ENCODE results near the gene SATL1.

SATL1 gene

DNA sequence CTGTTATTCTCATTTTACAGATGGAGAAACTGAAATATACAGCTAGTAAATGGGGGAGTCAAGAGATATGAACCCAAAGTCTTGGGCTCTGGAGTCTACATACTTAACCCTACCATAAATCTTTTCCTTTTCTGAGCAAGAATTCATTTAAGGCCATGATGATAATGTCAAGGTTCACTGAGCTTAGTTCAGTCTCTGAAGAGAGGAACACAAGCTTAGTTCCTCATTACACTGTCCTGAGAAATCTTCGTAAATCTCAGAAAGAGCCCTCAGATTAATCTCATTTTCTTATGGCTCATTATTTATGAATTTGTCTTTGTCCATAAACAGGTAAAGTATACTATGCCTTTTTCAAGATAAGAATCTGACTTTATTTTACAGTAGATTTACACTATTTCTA is 104.2 kb downstream of the SATL1 start:
- TF ChIP-seq, protein P1, sequence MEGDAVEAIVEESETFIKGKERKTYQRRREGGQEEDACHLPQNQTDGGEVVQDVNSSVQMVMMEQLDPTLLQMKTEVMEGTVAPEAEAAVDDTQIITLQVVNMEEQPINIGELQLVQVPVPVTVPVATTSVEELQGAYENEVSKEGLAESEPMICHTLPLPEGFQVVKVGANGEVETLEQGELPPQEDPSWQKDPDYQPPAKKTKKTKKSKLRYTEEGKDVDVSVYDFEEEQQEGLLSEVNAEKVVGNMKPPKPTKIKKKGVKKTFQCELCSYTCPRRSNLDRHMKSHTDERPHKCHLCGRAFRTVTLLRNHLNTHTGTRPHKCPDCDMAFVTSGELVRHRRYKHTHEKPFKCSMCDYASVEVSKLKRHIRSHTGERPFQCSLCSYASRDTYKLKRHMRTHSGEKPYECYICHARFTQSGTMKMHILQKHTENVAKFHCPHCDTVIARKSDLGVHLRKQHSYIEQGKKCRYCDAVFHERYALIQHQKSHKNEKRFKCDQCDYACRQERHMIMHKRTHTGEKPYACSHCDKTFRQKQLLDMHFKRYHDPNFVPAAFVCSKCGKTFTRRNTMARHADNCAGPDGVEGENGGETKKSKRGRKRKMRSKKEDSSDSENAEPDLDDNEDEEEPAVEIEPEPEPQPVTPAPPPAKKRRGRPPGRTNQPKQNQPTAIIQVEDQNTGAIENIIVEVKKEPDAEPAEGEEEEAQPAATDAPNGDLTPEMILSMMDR (IDR thresholded peaks at IDR 0.05; ENCODE audit: insufficient read depth, missing control alignments) = no peak
- FAIRE-seq = no peak
- DNase-seq (ENCODE audit: insufficient read length, low spot score) = no peak

DNA sequence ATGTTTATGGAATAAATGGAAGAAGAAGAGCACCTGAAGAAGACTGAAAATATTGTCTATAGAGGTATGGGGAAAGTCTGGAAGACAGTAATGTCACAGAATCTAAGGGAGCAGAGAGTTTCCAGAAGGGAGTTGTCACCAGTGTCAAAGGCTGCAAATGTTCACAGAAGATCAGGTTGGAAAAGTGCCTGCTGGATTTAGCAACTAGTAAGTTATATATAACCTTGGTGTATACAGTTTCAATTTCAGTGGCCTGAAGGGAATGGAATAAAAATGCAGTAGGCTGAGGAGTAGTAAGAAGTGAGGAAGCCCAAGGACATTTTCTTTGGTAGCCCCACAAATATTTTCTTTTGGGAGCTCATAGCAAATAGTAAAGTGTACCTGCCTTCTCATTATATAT is 107.2 kb downstream of the SATL1 start:
- TF ChIP-seq, protein P1 (IDR thresholded peaks at IDR 0.05; ENCODE audit: insufficient read depth, missing control alignments) = no peak
- DNase-seq (ENCODE audit: insufficient read length, low spot score) (no peak), FAIRE-seq (no peak)

DNA sequence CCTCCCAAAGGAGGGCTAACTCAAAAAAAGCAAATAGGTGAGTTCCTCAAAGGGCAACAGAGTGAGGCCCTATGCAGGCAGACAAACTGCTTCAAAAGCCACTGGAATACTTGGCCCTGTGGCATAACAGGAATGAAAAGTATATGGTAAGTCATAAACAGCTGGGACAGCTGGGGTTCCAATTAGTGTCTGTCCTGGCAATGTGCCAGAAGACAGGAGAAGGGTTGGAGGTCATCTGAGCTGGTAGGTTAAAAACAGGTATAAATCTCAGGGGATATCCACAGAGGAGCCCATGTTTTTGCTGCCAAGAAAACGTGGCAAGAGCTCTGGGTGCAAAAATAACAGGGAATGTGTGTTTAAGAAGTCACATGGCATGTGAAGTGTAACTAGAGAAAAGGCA is 128.3 kb downstream of the SATL1 start:
- TF ChIP-seq, protein P1 (IDR thresholded peaks at IDR 0.05; ENCODE audit: insufficient read depth, missing control alignments) = no peak
- FAIRE-seq (no peak), DNase-seq (ENCODE audit: insufficient read length, low spot score) (no peak)

DNA sequence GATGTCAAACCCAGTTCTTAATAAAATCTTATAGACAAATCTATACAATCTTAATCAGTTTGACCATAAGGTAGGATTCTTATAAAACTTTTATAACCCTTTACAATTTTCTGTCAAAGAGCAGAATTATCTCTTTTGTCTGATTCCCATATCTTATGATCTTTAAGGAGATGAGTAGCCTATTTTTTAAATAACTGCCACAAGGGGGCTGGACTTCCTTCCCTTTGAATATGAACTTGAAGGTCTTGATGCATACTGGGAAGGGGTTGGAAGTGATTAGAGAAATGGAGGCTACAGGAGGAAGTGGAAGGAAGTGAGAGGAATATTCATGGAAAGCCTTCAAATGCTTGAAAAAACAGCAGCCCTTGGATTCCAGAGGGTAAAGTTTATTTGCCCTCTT is 128.8 kb downstream of the SATL1 start:
- DNase-seq (ENCODE audit: insufficient read length, low spot score) (no peak), FAIRE-seq (no peak)
- TF ChIP-seq, protein P1 (IDR thresholded peaks at IDR 0.05; ENCODE audit: insufficient read depth, missing control alignments) = no peak

DNA sequence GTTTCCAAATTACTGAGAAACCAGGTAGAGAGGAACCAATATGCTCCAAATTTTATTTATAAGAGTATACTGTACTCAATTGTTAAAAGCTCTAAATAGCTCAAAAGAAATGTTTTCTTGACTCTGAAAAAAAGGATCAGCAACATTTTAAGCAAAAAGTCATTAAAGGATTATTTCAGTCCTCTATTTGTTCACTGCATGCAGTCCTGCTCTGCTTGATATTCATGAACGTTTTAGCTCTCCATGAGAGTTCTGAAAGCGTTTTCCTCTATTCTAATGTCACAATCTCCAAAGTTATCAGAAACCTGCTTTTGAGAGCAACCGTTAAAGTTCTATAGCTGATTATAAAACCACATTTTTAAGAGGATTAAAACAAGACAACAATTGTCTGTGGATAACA is 129.4 kb downstream of the SATL1 start:
- FAIRE-seq (peak; percentile 11), DNase-seq (ENCODE audit: insufficient read length, low spot score) (no peak)
- TF ChIP-seq, protein P1 (IDR thresholded peaks at IDR 0.05; ENCODE audit: insufficient read depth, missing control alignments) = no peak

DNA sequence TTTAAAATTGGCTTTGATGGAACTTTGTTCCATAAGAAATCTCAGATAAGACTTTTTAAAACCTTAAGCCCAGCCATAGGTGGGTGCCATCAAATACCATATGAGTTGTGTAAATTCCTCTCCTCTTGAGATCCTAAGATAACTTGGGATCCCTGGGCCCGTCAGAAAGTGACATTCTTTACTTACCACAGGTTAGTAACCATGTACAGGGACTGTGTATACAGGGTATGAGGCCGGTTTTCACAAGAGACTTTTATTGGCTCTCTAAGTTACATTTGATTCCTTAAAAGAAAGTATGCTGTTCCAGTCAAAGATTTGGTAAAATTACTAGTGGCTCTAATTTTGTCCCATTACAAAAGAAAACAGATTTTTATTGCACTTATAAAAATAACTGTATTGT is 129.8 kb downstream of the SATL1 start:
- FAIRE-seq = no peak
- TF ChIP-seq, protein P1 (IDR thresholded peaks at IDR 0.05; ENCODE audit: insufficient read depth, missing control alignments) = no peak
- no peak for DNase-seq (ENCODE audit: insufficient read length, low spot score)

DNA sequence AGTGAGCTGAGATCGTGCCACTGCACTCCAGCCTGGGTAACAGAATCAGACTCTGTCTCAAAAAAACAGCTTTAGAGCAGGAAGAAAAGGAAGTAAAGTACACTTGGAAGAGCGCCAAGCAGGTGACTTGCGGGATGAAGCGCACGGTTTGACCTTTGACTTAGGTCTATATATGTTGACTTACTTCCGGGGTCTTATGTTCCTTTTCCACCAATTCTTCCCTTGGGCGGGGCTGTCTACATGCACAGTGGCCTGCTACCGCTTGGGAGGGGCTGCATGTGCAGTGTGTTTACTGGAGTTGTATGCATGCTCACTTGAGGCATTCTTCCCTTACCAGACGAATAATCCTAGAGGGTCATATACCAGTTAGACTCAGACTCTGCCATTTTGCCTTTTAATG is 131.3 kb downstream of the SATL1 start:
- DNase-seq (ENCODE audit: insufficient read length, low spot score) (no peak), FAIRE-seq (no peak)
- TF ChIP-seq, protein P1 (IDR thresholded peaks at IDR 0.05; ENCODE audit: insufficient read depth, missing control alignments) = no peak
